HG03196 (cell line): ENCODE results near the gene TTC12.

Experiments used
- ATAC-seq: cut with Tn5 transposase; IDR thresholded peaks from one replicate; pipeline ENCODE4 v1.9.1; 2021; ENCODE audit not compliant: unreplicated experiment

TTC12 gene

DNA sequence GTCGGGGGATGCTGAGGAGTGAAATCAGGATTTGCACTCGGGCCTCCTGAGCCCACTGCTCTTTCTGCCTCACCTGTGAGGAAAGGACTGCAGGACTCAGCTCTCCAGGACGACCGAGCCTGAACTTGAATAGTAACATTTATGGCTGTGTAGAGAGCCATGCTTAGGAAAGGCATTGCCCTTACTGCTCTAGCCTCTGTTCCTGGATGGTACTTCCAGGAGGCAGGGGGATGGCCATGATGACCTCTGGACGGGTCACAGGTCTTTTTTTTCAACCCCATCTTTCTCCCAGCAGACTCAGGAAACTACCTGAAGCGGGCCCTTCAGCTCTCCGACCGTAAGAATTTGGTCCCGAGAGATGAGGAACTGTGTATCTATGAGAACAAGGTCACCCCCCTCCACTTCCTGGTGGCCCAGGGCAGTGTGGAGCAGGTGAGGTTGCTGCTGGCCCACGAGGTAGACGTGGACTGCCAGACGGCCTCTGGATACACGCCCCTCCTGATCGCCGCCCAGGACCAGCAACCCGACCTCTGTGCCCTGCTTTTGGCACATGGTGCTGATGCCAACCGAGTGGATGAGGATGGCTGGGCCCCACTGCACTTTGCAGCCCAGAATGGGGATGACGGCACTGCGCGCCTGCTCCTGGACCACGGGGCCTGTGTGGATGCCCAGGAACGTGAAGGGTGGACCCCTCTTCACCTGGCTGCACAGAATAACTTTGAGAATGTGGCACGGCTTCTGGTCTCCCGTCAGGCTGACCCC lies 84.5 kb downstream of the TTC12 start:
- ATAC-seq, result no peak

GRCh38 chr11:113400631-113401230 lies 86.3 kb downstream of the TTC12 start:
- no peak for ATAC-seq

GRCh38 chr11:113401718-113402117 lies 87.3 kb downstream of the TTC12 start:
- ATAC-seq, result no peak

GRCh38 chr11:113404859-113405430 lies 90.6 kb downstream of the TTC12 start:
- ATAC-seq, result no peak

GRCh38 chr11:113405724-113406478 lies 91.5 kb downstream of the TTC12 start:
- no peak for ATAC-seq

DNA sequence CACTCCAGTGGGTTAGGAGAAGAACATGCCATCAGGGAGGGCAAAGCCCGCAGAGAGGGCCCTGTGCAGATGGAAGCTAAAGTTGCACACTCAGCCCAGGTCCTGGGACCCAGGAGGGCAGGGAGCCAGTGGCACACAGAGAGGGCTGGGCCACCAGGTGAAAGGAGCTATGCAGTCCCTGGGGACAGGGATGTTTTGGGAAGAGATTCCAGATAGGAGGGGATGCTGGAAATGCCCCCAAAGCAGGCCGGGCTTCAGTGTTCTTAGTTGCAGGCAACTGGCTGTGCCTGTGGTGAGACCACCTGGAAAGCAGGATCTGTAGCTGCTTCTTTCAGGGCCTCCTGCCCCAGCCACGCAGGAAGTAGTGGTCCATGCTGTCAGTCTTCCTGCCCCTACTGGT lies 92.8 kb downstream of the TTC12 start:
- no peak for ATAC-seq

DNA sequence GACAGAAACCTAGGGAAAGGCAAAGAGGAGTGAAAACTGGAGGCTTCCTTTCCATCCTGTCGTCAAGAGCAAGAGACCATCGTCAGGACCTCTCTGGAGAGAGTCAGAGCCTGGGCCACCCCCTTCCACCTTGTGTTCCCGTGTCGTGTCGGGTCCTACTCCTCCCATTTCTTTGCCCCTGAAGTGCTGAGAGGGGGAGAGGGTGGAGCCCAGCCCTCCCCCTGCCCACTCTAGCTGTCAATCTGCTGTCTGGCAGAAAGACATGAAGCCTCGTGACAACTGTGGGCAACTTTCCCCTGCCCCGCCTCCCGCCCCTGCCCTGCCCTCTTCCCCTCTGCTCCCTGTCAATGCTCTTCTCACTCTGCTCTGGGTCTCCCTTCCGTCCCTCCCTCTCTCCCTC lies 93.8 kb downstream of the TTC12 start:
- no peak for ATAC-seq

GRCh38 chr11:113408887-113409286 lies 94.5 kb downstream of the TTC12 start:
- ATAC-seq, result no peak

GRCh38 chr11:113409526-113409925 lies 95.1 kb downstream of the TTC12 start:
- ATAC-seq, result no peak

GRCh38 chr11:113410414-113411135 lies 96.2 kb downstream of the TTC12 start:
- no peak for ATAC-seq

GRCh38 chr11:113411536-113411935 lies 97.2 kb downstream of the TTC12 start:
- no peak for ATAC-seq

DNA sequence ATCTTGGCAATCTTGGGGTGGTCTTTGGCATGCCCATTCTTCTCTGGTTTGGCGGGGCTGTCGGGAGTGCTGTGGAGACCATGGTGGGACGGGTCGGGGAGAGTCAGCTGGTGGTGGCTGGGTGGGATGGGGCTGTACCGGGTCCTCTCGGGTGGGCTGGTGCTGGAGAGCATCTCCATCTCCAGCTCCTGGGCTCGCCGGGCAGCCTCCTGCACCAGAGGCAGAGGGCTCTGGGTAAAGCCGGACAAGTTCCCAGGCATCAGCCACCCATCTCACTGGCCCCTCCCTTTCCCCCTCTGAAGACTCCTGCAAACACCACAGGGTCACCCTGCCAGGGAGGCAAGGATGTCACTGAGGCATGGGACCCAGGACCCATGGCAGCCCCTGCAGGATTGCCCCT lies 98.3 kb downstream of the TTC12 start:
- no peak for ATAC-seq

GRCh38 chr11:113415343-113415742 lies 101.0 kb downstream of the TTC12 start:
- no peak for ATAC-seq
